Ascending aorta (tissue), 2 donors: ENCODE data around the gene REPIN1. TPM values are rescaled to one million over a fixed set of nuclear protein-coding genes. Genes with fewer than 3 reads are reported as not detected.

Experiments
- DNase-seq, 2 donors: peaks; one replicate each; pipeline ENCODE4 v3.0.0-alpha.2; 2019; ENCODE audit warnings: low spot score in 2 of 2
- H3K27ac ChIP-seq, 2 donors: fragments of 200-600 bp; sonication (generic); one replicate each; pipeline ENCODE4 v1.5.1; 2016 to 2017; ENCODE audit warnings: mild to moderate bottlenecking in 1 of 2
- H3K27me3 ChIP-seq: fragments of 200-600 bp; sonication (generic); one replicate; pipeline ENCODE4 v1.5.1; 2017
- H3K36me3 ChIP-seq, 2 donors: fragments of 200-600 bp; sonication (generic); one replicate each; pipeline ENCODE4 v1.5.1; 2016
- H3K4me1 ChIP-seq, 2 donors: fragments of 200-600 bp; sonication (generic); one replicate each; pipeline ENCODE4 v1.5.1; 2016 to 2017; ENCODE audit warnings: mild to moderate bottlenecking in 1 of 2
- H3K4me3 ChIP-seq, 2 donors: fragments of 200-600 bp; sonication (generic); one replicate each; pipeline ENCODE4 v1.5.1; 2016 to 2017; ENCODE audit warnings: mild to moderate bottlenecking in 1 of 2
- H3K9me3 ChIP-seq, 2 donors: fragments of 200-600 bp; sonication (generic); one replicate each; pipeline ENCODE4 v1.5.1; 2016
- intact Hi-C: fragments of 100-400 bp; cut with DNase I; formaldehyde crosslinking; loops from one replicate; pipeline ENCODE4 v1.15.1; 2023
- total RNA-seq: library from RNA; depleted of rRNA; stranded (reverse); fragments of >200 nt; gene quantifications from one replicate; pipeline ENCODE4 v1.1.0, GENCODE V29; 2016
- TF ChIP-seq, protein P1 (sequence below), 3 experiments: fragments of 200-600 bp in 2 of 3; fragments of 450-650 bp in 1 of 3; sonication (generic) in 2 of 3; IDR thresholded peaks; one replicate each; pipeline ENCODE4 v1.5.1; 2016 to 2019; ENCODE audit warnings: antibody characterized with exemption in 3 of 3, mild to moderate bottlenecking in 1 of 3, moderate library complexity in 1 of 3

REPIN1 gene
- total RNA-seq, 1 donor from 2014 or later, result 123 TPM

DNA sequence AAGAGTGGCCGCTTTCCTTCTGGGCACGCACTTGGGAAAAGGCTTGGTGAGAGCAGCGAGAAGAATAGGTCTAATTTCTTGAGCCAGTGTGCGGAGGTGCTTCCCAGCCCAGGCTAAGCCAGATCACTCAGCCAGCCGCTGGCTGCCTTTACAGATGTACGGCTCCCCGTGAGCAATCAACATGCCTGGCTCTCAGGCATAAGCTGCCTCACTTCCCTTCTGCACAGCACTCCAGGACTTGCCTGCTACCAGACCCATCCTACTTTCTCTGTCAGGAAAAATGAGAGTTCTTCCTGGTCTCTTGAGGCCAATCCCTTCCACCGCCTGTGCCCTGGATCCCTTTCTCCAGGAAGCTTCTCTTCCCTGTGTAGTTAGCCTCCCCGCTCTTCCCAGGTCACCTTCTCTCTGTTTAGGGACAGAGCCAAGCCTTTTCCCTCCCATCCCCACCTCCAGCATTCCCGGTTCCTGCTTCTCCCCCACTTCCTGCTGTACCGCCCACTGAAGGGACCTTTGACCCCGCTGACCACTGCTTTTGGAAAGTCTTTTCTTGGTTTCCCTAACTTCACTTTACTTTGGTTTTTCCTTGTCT, 44.2 kb upstream of the REPIN1 start:
- no peaks in the 10 kb centered on the region for H3K9me3 ChIP-seq
- H3K27ac ChIP-seq, result no peak overlapping the region
- no peaks in the 10 kb centered on the region for H3K36me3 ChIP-seq
- TF ChIP-seq, protein P1, sequence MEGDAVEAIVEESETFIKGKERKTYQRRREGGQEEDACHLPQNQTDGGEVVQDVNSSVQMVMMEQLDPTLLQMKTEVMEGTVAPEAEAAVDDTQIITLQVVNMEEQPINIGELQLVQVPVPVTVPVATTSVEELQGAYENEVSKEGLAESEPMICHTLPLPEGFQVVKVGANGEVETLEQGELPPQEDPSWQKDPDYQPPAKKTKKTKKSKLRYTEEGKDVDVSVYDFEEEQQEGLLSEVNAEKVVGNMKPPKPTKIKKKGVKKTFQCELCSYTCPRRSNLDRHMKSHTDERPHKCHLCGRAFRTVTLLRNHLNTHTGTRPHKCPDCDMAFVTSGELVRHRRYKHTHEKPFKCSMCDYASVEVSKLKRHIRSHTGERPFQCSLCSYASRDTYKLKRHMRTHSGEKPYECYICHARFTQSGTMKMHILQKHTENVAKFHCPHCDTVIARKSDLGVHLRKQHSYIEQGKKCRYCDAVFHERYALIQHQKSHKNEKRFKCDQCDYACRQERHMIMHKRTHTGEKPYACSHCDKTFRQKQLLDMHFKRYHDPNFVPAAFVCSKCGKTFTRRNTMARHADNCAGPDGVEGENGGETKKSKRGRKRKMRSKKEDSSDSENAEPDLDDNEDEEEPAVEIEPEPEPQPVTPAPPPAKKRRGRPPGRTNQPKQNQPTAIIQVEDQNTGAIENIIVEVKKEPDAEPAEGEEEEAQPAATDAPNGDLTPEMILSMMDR (IDR thresholded peaks at IDR 0.05), result no peak
- no peak for DNase-seq
- no peaks in the 10 kb centered on the region for H3K27me3 ChIP-seq
- intact Hi-C loops, result no loop called here
- peaks cover 0 to 9% of the 10 kb centered on the region in 2 donors for H3K4me1 ChIP-seq
- H3K4me3 ChIP-seq, result peak overlapping the region in 1 of 2 donors; percentile 65

DNA sequence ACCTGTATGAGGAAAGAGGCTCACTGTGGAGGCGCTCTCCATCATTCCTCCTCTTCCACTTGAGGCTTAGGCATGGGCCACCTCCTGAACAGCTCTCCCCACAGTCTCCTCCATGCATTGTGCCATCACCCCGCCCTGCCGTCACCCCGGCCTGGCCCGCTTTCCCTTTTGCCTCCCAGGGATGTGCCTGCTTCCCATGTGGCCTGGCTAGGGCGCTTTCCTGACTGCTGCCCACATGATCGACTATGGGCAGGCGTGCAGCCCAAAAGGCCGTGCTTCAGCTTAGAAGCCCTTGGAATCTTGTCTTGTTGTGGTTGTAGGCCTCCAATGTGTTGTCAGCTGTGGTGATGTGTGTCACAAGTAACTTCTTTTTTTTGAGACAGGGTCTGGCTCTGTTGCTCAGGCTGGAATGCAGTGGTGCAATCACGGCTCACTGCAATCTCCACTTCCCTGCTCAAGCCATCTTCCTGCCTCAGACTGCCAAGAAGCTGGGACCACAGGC, 43.5 kb upstream of the REPIN1 start:
- no peaks in the 10 kb centered on the region for H3K9me3 ChIP-seq
- DNase-seq, result no peak
- TF ChIP-seq, protein P1 (IDR thresholded peaks at IDR 0.05), result no peak
- H3K27me3 ChIP-seq, result no peaks in the 10 kb centered on the region
- H3K4me1 ChIP-seq, result peaks cover 0 to 9% of the 10 kb centered on the region in 2 donors
- H3K4me3 ChIP-seq, result no peak overlapping the region
- intact Hi-C loops, result no loop called here
- H3K36me3 ChIP-seq, result no peaks in the 10 kb centered on the region
- no peak overlapping the region for H3K27ac ChIP-seq

DNA sequence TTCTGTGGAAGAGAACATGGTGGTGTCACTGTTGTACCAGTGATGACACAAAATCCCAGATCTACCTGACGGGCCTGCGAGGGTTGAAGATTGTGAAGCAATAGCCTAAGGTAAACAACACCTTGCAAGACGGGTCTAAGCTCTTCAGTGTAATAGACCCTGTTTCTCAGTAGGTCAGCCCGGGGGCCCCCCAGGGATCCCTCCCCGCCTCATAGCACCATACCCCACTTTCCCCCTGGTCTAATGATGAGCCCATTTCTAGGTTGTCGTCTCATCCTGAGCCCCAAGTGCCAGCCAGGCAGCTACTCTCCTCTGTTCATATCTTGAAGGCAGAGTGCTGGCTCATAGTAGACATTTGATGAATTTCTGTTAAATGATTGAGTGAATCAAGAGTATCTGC, 42.7 kb upstream of the REPIN1 start:
- no peak overlapping the region for H3K27ac ChIP-seq
- H3K27me3 ChIP-seq, result no peaks in the 10 kb centered on the region
- no peaks in the 10 kb centered on the region for H3K9me3 ChIP-seq
- H3K4me1 ChIP-seq, result peaks cover 0 to 9% of the 10 kb centered on the region in 2 donors
- intact Hi-C loops, result no loop called here
- TF ChIP-seq, protein P1 (IDR thresholded peaks at IDR 0.05), result no peak
- H3K4me3 ChIP-seq, result no peak overlapping the region
- DNase-seq, result no peak
- no peaks in the 10 kb centered on the region for H3K36me3 ChIP-seq

DNA sequence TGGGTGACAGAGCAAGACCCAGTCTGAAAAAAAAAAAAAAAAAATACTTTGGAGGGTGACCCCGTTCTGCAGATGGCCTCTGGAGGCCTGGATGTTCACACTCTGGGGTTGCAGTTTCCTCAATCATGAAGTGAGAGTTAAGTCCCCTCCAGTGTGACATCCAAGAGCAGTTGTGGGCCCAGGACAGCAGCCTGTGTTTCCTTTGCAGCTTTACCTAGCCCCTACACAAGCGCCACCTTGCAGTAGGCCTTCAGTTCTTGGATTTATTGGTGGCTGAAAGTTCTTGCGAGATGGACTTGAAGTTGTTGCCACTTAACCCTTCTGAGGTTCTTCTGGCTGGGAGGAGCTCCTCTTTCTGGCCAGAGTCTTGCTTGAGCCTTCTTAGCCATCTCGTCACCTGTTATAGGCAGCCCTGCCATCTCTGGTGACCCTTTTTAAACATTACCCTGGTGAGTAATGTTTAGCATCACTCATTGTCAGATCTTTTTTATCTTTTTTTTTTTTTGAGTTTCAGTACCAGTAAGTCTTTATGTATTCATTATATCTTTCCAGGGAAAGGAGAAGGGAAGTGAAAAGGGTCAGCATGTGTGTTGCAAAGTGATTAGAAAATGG, 41.9 kb upstream of the REPIN1 start:
- Histone ChIP-seq H3K27ac (no peak overlapping the region), H3K27me3 (no peaks in the 10 kb centered on the region), H3K36me3 (no peaks in the 10 kb centered on the region), H3K4me3 (no peak overlapping the region), H3K4me1 (peaks cover 0 to 9% of the 10 kb centered on the region in 2 donors), H3K9me3 (no peaks in the 10 kb centered on the region)
- TF ChIP-seq, protein P1 (IDR thresholded peaks at IDR 0.05), result no peak
- DNase-seq, result no peak
- intact Hi-C loops, result no loop called here

DNA sequence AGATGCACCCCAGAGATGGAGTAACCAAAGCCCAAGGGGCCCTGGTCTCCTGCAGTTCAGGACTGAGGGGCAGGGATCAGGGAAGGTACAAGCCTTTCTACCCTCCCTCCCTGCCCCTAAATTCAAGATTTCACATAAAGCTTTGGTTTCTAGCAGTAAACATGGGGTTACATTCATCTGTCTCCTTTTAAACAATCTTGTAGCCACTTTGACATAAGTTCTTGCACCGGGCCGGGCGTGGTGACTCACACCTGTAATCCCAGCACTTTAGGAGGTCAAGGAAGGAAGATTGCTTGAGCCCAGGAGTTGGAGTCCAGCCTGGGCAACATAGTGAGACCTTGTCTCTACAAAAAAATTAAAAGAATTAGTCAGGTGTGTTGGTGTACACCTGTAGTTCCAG, 41.3 kb upstream of the REPIN1 start:
- Histone ChIP-seq H3K4me3 (no peak overlapping the region), H3K9me3 (no peaks in the 10 kb centered on the region), H3K36me3 (no peaks in the 10 kb centered on the region), H3K27ac (no peak overlapping the region), H3K27me3 (no peaks in the 10 kb centered on the region), H3K4me1 (peaks cover 0 to 9% of the 10 kb centered on the region in 2 donors)
- intact Hi-C loops, result no loop called here
- DNase-seq, result no peak
- TF ChIP-seq, protein P1 (IDR thresholded peaks at IDR 0.05), result no peak
